Activated naive CD8-positive, alpha-beta T cell treated with anti-CD3 and anti-CD28 coated beads, Interleukin-2, amount 10 ng/mL, durations not matched to agents 7 days and 5 days (primary cell): ENCODE measurements around the gene RASSF3. TPM values are rescaled to one million over a fixed set of nuclear protein-coding genes. Genes with fewer than 3 reads are reported as not detected.

Experiments used
- ATAC-seq: fragments of 150-1000 bp; cut with Tn5 transposase; one replicate; pipeline ENCODE4 v1.10.0; 2021; ENCODE audit warnings: low read depth, moderate library complexity
- POLR2A ChIA-PET: fragments of 350-600 bp; sonication (Branson Sonifier 250); formaldehyde crosslinking; loops from one replicate; lab custom pipeline; 2021; ENCODE audit warnings: antibody characterized with exemption; lab: Charles Lee
- DNase-seq: peaks from one replicate; pipeline ENCODE4 v3.0.0; 2021
- H3K27ac Mint-ChIP-seq: one replicate; pipeline ENCODE4 v1.8.0; 2022; ENCODE audit warnings: mild to moderate bottlenecking, mixed read lengths
- H3K27me3 Mint-ChIP-seq: one replicate; pipeline ENCODE4 v1.8.0; 2022; ENCODE audit warnings: mild to moderate bottlenecking, moderate library complexity, mixed read lengths
- H3K36me3 Mint-ChIP-seq: one replicate; pipeline ENCODE4 v1.8.0; 2021; ENCODE audit warnings: mild to moderate bottlenecking, mixed read lengths
- H3K4me1 Mint-ChIP-seq: one replicate; pipeline ENCODE4 v1.8.0; 2021; ENCODE audit warnings: mixed read lengths
- H3K4me3 Mint-ChIP-seq: one replicate; pipeline ENCODE4 v1.8.0; 2022; ENCODE audit warnings: mild to moderate bottlenecking, moderate library complexity, mixed read lengths
- H3K9me3 Mint-ChIP-seq: one replicate; pipeline ENCODE4 v1.8.0; 2021; ENCODE audit warnings: mixed read lengths
- total RNA-seq, 2 experiments: library from RNA; stranded (reverse); gene quantifications; one replicate each; pipeline ENCODE4 v1.2.3, GENCODE V29; 2021

The RASSF3 gene
- 10 to 100 TPM; 69.5 to 74.1 TPM for total RNA-seq

DNA sequence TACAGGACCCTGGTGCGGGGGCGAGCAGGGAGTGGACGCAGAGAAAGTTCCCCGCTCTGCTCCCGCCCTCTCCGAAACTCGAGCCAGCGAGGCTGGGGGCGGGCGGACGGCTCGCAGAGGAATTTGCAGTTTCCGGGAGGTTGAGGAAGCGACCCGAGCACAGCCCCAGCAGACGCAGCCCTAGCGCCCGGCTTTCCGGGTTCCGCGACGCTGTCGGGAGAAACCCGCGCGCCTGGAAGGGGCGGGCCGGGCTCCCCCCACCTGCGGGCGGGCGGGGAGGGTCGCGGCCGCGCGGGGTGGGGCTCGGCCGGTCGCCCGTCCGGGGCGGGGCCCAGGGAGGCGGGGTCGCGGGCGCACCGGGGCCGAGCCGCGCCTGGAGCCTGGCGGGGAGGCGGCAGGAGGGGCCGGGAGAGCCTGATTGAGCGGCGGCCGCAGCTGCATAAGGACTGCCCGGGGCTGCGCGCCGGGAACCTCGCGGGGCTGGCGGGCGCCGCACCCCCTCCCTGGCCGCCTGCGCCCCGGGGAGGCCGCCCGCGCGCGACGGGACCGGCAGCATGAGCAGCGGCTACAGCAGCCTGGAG is at the start of gene RASSF3:
Gene RASSF3, plus strand, starts transcription at position 417 of the 581 bp plus-strand sequence. Its CDS starts 138 bp downstream, at position 555.
- H3K4me1 Mint-ChIP-seq, result peaks cover 31% of the 10 kb centered on the region
- POLR2A ChIA-PET, result interaction anchor here (0.6 to 4.4 kb wide), 16 partner anchors 9 to 559 kb away, joined by 3 to 49 read pairs (median 5); partner anchors contain the start of gene LEMD3

GRCh38 chr12:64561302-64562136 is 48.8 kb upstream of the RASSF3 start:
- Mint-ChIP-seq H3K4me1 (no peaks in the 10 kb centered on the region), H3K4me3 (no peak overlapping the region), H3K27me3 (no peaks in the 10 kb centered on the region), H3K36me3 (no peaks in the 10 kb centered on the region), H3K9me3 (no peaks in the 10 kb centered on the region), H3K27ac (no peak overlapping the region)
- POLR2A ChIA-PET, result no interaction called here
- DNase-seq (no peak), ATAC-seq (no peak)

More for the DNA sequence above, at the start of gene RASSF3:
- Mint-ChIP-seq H3K27me3 (no peaks in the 10 kb centered on the region), H3K4me3 (peak within 1 kb of the TSS; percentile 95), H3K9me3 (no peaks in the 10 kb centered on the region), H3K36me3 (peaks cover 11% of the 10 kb centered on the region), H3K27ac (peak within 1 kb of the TSS; percentile 100)
- ATAC-seq (peak; percentile 75), DNase-seq (peak; percentile 88)

DNA sequence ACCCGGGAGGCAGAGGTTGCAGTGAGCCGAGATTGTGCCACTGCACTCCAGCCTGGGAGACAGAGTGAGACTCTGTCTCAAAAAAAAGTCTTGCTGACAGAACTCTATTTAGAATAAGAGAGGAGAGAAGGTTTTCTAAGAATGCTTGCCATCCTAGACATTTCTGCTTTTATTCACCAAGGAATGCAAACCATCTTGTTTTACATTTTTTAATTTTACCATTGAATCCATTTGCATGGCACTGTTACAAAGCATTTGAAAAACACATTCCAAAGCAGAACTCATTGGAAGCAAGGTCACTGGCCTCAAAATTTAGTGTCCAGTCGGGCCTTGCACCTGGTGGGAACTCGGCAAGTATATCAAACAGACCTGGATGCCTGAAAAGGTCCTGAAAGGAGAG is 44.2 kb upstream of the RASSF3 start:
- H3K4me1 Mint-ChIP-seq, result peaks cover 8% of the 10 kb centered on the region
- DNase-seq (no peak), ATAC-seq (no peak)
- H3K36me3 Mint-ChIP-seq, result no peaks in the 10 kb centered on the region
- POLR2A ChIA-PET, result no interaction called here
- H3K4me3 Mint-ChIP-seq, result no peak overlapping the region
- H3K27ac Mint-ChIP-seq, result no peak overlapping the region
- H3K27me3 Mint-ChIP-seq, result no peaks in the 10 kb centered on the region
- no peaks in the 10 kb centered on the region for H3K9me3 Mint-ChIP-seq

- no peak overlapping the region for H3K4me3 Mint-ChIP-seq
- ATAC-seq (no peak), DNase-seq (no peak)
- no peaks in the 10 kb centered on the region for H3K9me3 Mint-ChIP-seq
- peaks cover 13% of the 10 kb centered on the region for H3K4me1 Mint-ChIP-seq
- POLR2A ChIA-PET, result no interaction called here
- H3K27me3 Mint-ChIP-seq, result no peaks in the 10 kb centered on the region
- no peak overlapping the region for H3K27ac Mint-ChIP-seq
- H3K36me3 Mint-ChIP-seq, result no peaks in the 10 kb centered on the region
Observed at GRCh38 chr12:64566831-64567517, 43.3 kb upstream of the RASSF3 start.

- POLR2A ChIA-PET, result no interaction called here
- no peak for DNase-seq
- no peak for ATAC-seq
- no peak overlapping the region for H3K27ac Mint-ChIP-seq
- H3K27me3 Mint-ChIP-seq, result no peaks in the 10 kb centered on the region
- no peaks in the 10 kb centered on the region for H3K36me3 Mint-ChIP-seq
- H3K4me3 Mint-ChIP-seq, result no peak overlapping the region
- no peaks in the 10 kb centered on the region for H3K9me3 Mint-ChIP-seq
- peaks cover 13% of the 10 kb centered on the region for H3K4me1 Mint-ChIP-seq
Observed at GRCh38 chr12:64567570-64567969, 42.7 kb upstream of the RASSF3 start.

DNA sequence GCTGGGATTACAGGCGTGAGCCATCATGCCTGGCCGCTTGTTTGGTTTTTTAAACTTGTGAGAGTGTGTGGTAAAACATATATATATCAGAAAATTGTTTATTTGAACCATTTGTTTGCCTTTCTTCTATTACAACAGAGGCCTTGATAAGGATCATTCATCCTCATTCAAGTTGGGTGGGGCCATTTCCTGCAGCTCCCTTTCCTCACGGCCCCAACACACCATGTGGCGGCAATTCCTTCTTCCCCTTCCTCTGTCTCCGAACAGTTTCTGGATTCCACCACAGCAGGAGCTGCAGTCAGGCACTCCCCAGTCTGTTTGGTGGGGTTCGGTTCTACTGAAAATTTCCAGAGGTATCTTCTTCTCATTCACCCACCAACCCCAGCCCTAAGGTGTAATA is 42.0 kb upstream of the RASSF3 start:
- Mint-ChIP-seq H3K27ac (no peak overlapping the region), H3K9me3 (no peaks in the 10 kb centered on the region), H3K27me3 (no peaks in the 10 kb centered on the region), H3K36me3 (no peaks in the 10 kb centered on the region), H3K4me1 (peaks cover 13% of the 10 kb centered on the region), H3K4me3 (no peak overlapping the region)
- POLR2A ChIA-PET, result no interaction called here
- DNase-seq (no peak), ATAC-seq (no peak)

GRCh38 chr12:64569923-64570691 is 40.2 kb upstream of the RASSF3 start:
- ATAC-seq, result no peak
- Mint-ChIP-seq H3K27me3 (no peaks in the 10 kb centered on the region), H3K36me3 (no peaks in the 10 kb centered on the region), H3K4me1 (peaks cover 13% of the 10 kb centered on the region), H3K4me3 (no peak overlapping the region), H3K9me3 (peaks cover 5% of the 10 kb centered on the region), H3K27ac (no peak overlapping the region)
- POLR2A ChIA-PET, result no interaction called here
- DNase-seq, result no peak

DNA sequence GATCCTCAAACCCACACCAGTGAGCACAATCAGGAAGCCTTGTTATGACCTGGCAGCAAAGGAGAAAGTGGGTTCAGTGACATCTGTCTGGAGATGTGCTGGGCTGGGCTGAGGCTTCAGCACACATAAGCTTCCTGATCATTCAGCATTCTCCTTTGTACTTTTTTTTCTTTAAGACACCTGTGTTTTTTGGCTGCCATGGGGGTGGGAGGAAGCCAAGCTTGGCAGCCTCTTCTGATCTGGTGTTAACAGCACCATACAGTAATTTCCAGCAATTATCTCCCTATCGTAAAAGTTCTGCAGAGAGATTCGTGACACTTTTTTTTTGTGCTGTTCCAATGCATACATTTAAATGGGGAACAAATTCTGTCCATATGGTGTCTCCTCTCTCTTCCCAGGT is 38.9 kb upstream of the RASSF3 start:
- Mint-ChIP-seq H3K9me3 (peaks cover 5% of the 10 kb centered on the region), H3K4me3 (no peak overlapping the region), H3K4me1 (peaks cover 13% of the 10 kb centered on the region), H3K27ac (no peak overlapping the region), H3K36me3 (no peaks in the 10 kb centered on the region), H3K27me3 (no peaks in the 10 kb centered on the region)
- no peak for DNase-seq
- POLR2A ChIA-PET, result no interaction called here
- ATAC-seq, result no peak

DNA sequence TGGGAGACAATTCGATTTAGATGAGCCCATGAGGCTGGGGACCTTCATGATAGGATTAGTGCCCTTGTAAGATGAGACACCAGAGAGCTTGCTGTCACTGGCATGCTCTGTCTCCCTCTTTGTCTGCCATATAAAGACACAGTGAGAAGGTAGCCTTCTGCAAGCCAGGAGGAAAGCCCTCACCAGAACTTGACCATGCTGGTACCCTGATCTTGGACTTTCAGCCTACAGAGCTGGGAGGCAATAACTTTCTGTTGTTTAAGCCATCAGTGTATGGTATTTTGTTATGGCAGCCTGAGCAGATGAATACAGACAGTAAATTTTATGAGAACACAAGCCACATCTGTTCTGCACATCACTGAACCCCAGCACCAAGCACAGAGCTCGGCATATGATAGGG is 38.1 kb upstream of the RASSF3 start:
- no peak overlapping the region for H3K4me3 Mint-ChIP-seq
- DNase-seq (no peak), ATAC-seq (no peak)
- H3K27me3 Mint-ChIP-seq, result no peaks in the 10 kb centered on the region
- peaks cover 9% of the 10 kb centered on the region for H3K4me1 Mint-ChIP-seq
- POLR2A ChIA-PET, result no interaction called here
- no peaks in the 10 kb centered on the region for H3K36me3 Mint-ChIP-seq
- H3K9me3 Mint-ChIP-seq, result peaks cover 5% of the 10 kb centered on the region
- H3K27ac Mint-ChIP-seq, result no peak overlapping the region

DNA sequence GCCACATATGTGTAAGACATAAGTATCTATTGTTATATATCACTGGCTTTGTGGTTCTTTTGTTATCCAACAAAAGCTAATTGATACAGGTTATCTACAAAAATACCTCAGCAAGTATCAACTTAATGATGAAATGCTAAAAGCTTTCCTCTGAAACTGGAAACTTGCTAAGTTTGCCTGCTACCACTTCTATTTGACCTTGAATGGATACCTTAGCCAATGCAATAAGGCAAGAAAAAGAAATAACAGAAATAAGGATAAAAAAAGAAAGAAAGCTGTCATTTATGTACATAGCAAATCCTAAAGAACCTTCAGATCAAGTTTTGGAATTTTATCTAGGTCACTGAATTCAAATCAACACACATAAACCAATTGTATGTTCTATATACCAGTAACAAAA is 35.5 kb upstream of the RASSF3 start:
- H3K27me3 Mint-ChIP-seq, result no peaks in the 10 kb centered on the region
- ATAC-seq (no peak), DNase-seq (no peak)
- H3K36me3 Mint-ChIP-seq, result no peaks in the 10 kb centered on the region
- peaks cover 5% of the 10 kb centered on the region for H3K4me1 Mint-ChIP-seq
- H3K27ac Mint-ChIP-seq, result no peak overlapping the region
- no peak overlapping the region for H3K4me3 Mint-ChIP-seq
- POLR2A ChIA-PET, result no interaction called here
- H3K9me3 Mint-ChIP-seq, result peaks cover 5% of the 10 kb centered on the region

DNA sequence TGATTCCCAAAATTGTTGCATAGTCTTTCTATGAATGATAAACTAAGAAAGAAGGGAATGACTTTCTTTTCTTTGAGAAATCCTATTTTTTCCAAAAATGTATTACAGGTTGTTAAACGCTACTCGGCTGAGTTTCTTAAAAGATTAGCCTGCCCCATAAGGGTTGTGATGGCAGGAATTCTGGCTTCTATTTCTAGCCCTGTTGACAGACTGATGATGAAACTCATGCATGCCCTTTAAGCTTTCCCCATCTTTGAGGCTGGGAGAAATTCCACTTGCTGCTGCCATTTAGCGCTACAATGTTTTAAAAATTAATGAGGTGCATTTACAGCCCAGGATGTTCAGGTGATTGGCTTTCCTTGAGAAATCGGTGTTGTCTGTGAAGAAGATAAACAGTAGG is 33.2 kb upstream of the RASSF3 start:
- no peak for DNase-seq
- ATAC-seq, result no peak
- H3K27me3 Mint-ChIP-seq, result no peaks in the 10 kb centered on the region
- H3K9me3 Mint-ChIP-seq, result peaks cover 5% of the 10 kb centered on the region
- no peaks in the 10 kb centered on the region for H3K36me3 Mint-ChIP-seq
- POLR2A ChIA-PET, result no interaction called here
- H3K4me3 Mint-ChIP-seq, result no peak overlapping the region
- no peak overlapping the region for H3K27ac Mint-ChIP-seq
- no peaks in the 10 kb centered on the region for H3K4me1 Mint-ChIP-seq

DNA sequence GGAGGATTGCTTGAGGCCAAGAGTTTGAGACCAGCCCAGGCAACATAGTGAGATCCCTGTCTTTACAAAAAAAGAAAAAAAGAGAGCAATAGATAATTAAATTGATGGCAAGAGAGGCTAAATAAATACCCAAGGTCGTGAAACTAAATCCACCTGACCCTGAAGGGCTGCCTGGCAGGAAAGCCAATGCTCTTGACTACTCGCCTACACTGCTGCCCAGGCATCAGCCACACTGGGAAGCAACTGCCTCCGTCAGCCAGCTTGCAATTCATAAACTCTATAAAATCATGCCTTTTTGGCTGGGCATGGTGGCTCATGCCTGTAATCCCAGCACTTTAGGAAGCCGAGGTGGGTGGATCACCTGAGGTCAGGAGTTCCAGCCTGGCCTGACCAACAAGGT is 31.7 kb upstream of the RASSF3 start:
- Mint-ChIP-seq H3K4me3 (no peak overlapping the region), H3K36me3 (no peaks in the 10 kb centered on the region), H3K9me3 (peaks cover 5% of the 10 kb centered on the region), H3K27me3 (no peaks in the 10 kb centered on the region), H3K27ac (no peak overlapping the region), H3K4me1 (peaks cover 6% of the 10 kb centered on the region)
- POLR2A ChIA-PET, result no interaction called here
- no peak for DNase-seq
- ATAC-seq, result no peak

- Mint-ChIP-seq H3K4me1 (peaks cover 16% of the 10 kb centered on the region), H3K36me3 (peaks cover 4% of the 10 kb centered on the region), H3K27me3 (no peaks in the 10 kb centered on the region), H3K27ac (no peak overlapping the region), H3K9me3 (no peaks in the 10 kb centered on the region), H3K4me3 (no peak overlapping the region)
- DNase-seq (no peak), ATAC-seq (no peak)
- POLR2A ChIA-PET, result no interaction called here
Observed at GRCh38 chr12:64580681-64581080, 29.6 kb upstream of the RASSF3 start.
